Mucosa of gallbladder (tissue), 1 donor: ENCODE results near the gene TOP2B. TPM values are rescaled to one million over a fixed set of nuclear protein-coding genes. Genes with fewer than 3 reads are reported as not detected.

Experiments used
- DNase-seq: peaks from one replicate; pipeline ENCODE4 v3.0.0-alpha.2; 2020; ENCODE audit warnings: low spot score
- total RNA-seq: library from RNA; stranded (reverse); gene quantifications from one replicate; pipeline ENCODE4 v1.2.1, GENCODE V29; 2021
- donor health status: DM: no; HTN: no; CAD: no.

Gene TOP2B
- total RNA-seq, 1 donor from 2014 or later = 91.7 TPM

- no peak for DNase-seq
Measured at GRCh38 chr3:25618028-25618427, 46.7 kb downstream of the TOP2B start.

DNA sequence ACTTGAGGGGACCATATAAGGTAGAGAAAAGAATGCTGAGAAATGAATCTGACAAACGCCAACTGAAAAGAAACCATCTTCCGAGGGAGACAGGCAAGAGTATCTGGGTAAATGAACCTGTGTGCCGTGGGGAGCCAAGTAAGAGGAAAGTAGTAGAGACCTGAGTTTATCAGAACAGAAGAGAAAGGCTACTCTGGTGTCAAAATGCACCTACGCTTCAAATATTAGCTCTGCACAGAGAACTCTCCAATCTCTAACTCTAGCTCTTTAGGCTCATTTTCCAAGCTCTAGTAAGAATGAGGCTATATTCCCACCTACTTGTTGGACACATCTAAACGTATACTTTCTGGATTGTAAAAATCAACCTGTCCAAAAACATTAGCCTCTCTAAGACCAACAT is 53.5 kb downstream of the TOP2B start:
- no peak for DNase-seq

DNA sequence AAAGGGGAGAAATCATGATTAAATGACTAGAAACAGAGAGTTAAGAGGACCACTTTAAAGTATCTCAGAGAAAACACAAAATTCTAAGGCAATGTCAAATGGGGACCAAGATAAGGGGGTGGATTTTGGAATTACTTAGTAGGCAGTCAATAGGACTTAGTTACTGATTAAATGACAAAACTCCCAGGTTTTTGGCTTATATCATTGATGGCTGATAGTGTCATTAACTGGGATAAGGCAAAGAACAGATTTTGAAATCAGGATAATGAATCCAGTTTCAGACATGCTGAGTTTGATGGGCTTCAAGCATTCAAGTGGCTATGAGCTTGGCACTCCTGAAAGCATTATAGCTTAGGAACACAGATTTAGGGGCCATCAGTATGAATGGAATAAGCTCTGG is 53.9 kb downstream of the TOP2B start:
- no peak for DNase-seq

DNA sequence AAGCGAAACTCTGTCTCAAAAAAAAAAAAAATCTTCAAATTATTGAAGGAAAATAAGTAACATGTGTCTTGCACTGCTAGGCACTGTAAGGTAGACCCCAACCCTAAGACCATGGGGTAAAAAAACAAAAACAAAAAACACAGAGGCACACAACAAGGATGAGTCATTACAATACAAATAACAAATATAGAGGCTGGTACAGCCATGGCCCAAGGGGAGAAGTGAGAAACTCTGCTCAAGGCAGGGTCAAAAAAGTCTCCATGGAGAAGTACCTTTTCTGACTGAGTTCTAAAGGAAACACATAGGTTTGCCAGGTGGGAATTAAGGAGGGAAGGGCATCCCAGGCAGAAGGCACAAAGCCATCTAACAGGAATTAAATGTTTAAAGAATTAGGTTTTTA is 54.5 kb downstream of the TOP2B start:
- no peak for DNase-seq

DNA sequence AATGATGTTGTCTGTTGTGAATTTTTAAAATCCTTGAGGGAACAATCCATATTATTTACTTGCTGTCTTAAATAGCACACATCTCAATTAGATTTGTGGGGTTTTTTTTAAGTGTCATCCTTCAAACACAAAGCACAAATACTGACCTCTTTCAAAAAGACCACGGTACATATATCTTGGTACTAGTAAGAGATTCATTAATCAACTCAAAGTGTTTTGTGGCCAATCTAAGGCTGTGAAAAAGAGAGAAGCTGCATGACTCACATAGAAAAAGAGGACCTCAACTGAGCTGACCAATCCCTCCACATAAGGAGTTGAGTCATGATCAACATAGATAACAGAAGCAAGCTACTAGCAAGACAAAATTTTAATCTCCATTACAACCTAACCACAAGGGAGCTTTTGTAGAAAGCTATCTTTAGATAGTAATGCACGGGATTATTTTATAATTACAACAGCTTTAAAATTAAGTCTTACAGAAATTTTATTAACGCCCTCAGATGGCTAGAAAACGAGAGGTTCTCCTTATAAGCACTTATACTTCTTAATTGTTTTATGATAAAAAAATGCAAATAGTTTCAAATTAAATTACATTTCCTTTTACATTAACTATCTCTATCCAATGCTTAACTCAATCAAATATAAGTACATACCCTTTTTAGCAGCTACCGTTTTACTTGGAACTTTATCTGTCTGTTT is 60.5 kb downstream of the TOP2B start:
- DNase-seq = no peak

GRCh38 chr3:25603703-25604102 is 61.0 kb downstream of the TOP2B start:
- no peak for DNase-seq

DNA sequence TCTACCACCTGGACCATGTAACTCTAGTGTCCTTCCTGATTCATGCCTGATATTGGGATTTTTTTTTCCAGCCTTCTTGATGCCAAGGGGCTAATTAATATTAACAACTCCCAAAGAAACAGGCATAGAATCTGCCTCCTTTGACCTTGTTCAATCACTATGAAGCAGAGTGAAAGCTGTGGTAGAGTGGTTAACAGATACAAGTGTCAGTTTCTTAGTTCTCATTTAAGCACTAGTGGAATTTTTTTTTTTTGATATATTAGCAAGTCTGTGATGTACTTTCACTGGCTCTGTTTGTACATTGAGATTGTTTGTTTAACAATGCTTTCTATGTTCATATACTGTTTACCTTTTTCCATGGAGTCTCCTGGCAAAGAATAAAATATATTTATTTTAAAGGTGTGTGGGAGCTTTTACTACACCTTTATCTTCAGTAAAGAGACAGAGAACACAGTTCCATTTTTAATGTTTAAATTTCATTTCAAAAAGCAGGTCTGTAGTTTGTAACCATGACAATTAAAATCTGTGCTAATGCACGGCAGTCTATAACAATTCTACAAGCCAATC is 67.1 kb downstream of the TOP2B start:
- no peak for DNase-seq

DNA sequence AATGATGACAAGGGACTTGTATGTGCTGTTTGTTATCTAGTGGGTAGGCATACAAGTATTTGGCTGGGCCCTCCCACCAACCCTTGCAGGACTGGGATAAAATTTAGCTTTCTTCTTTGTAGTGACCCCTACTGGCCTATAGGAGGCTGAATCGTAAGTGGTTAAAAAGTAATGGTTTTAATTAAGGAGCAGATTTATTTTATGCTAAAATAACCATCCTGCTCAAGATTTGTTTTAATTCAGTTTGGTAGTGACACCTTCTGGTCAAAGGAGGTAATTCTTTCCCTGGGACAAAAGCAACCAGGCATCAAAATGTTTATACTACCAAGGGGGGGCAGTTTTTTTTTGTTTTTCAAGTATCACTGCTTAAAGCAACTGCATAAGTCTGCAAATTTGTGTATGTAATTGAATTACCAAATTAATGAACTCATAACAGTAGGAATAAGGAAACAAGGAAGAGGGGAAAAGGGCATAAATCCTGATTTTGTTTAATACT is 70.7 kb downstream of the TOP2B start:
- no peak for DNase-seq

DNA sequence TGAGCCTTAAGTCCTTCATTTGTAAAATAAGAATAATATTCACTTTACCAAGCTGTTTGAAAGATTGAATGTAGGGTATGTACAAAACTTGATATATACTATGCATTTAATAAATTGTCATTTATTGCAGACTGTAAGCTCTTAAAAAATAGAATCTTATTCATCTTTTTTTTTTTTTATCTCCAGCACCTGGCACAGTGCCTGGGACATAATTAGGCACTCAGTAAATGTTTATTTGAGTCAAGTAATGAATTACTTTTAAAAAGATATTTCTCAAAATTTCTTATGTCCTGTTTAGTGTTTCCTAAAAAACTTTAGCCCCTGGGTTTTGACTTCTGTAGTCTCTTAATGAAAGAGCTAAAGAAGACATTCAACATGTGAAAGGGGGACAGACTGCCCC is 71.7 kb downstream of the TOP2B start:
- DNase-seq = no peak

- no peak for DNase-seq
Measured at GRCh38 chr3:25592510-25592968, 72.2 kb downstream of the TOP2B start.

GRCh38 chr3:25589783-25590258 is 74.9 kb downstream of the TOP2B start:
- DNase-seq = peak; percentile 11

GRCh38 chr3:25589104-25589782 is 75.5 kb downstream of the TOP2B start:
- peak; percentile 5 for DNase-seq

DNA sequence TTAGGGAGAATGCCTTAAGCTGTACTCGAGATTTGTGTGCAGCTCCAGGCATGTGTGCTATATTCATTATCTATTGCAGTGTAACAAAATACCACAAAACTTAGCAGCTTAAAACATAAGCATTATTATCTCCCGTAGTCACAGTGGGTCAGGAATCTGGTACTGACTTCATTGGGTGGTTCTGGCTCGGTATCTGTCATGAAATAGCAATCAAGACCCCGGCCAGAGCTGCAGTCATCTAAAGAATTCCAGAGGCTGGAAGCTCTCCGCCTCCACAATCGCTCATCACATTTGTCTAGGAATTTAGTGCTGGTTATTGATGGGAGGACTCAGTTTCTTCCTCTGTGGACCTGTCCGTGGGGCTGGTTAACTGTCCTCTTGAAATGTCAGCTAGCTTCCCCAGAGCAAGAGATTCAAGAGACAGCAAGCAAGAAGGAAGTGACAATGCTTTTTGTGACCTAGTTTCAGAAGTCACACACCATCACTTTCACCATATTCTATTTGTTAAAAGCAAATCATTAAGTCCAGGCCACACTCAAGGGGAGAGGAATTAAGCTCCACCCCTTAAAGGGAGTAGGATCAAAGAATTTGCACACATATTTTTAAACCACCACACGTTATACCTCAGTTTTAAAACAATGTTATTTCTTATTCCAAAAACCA is 76.1 kb downstream of the TOP2B start:
- peak; percentile 3 for DNase-seq

DNA sequence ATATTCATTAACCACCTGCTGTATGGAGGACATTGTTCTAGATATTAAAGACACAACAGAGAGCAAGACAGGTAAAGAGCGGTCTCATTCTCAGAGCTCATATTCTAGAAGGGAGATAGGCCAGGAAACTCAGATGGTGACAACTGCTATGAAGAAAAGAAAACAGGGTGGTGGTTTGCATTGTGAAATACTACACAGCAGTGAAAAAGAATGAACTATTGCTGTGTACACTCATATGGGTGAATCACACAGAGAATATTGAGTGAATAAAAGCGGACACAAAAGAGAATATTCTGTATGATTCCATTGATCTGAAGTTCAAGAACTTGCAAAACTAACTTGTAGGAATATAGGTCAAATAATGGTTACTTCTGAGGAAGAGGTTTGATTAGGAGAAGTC is 76.7 kb downstream of the TOP2B start:
- DNase-seq = no peak

DNA sequence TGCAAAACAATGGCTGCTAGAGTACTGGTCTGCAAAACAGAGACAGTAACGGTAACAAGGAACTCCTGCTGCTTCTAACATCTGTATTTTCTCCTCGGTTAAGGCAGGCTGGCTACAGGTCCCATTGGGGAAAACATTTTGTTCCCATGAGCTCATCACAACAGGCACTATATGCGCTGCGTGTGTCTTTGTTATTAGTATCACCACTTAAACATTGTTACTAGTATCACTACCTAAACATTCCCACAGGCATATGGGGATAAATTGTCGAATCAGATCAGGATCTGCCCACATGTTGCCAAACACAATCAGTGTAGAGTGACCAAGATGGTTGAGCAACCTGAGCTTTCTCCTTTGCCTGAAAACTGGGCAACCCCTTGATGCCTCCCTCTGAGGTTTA is 77.2 kb downstream of the TOP2B start:
- DNase-seq = peak; percentile 4

DNA sequence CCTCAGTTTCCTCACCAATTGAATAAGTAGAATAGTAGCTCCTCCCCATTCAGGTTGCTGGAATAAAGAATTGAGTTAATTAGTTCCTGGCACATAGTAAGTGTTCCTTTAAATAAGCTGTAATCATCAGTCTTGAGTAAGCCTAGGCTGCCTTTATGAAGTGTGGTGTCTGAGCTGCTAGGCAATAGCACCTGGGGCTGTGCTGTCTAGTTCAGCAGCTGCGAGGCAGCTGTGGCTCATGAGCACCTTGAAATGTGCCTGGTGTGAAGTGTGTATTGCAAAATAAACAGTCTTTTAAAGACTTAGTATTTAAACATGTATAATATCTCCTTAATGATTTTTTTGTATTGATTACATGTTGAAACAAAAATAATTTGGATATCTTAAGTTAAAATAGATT is 77.6 kb downstream of the TOP2B start:
- DNase-seq = no peak

DNA sequence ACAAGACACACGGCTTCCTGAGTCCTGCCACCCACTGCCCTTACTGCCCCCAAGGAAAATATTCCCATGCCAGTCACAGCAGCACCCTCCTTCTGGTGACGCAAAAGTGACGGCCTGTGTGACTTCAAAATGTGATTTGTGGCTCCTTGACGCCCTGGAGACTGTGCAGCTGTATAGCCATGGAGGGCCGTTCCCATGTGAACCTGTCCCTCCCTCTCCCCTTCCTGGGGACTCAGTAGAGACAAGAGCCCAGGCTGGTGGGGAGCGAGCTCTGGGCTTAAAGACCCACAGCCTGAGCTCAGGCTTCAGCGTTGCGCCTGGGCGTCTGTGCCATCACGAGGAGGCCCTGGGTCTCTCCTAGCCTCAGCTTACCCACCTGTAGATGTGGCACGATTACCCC is 78.2 kb downstream of the TOP2B start:
- no peak for DNase-seq

- DNase-seq = no peak
Measured at GRCh38 chr3:25586167-25586505, 78.6 kb downstream of the TOP2B start.

- peak; percentile 9 for DNase-seq
Measured at GRCh38 chr3:25585361-25586166, 79.1 kb downstream of the TOP2B start.

DNA sequence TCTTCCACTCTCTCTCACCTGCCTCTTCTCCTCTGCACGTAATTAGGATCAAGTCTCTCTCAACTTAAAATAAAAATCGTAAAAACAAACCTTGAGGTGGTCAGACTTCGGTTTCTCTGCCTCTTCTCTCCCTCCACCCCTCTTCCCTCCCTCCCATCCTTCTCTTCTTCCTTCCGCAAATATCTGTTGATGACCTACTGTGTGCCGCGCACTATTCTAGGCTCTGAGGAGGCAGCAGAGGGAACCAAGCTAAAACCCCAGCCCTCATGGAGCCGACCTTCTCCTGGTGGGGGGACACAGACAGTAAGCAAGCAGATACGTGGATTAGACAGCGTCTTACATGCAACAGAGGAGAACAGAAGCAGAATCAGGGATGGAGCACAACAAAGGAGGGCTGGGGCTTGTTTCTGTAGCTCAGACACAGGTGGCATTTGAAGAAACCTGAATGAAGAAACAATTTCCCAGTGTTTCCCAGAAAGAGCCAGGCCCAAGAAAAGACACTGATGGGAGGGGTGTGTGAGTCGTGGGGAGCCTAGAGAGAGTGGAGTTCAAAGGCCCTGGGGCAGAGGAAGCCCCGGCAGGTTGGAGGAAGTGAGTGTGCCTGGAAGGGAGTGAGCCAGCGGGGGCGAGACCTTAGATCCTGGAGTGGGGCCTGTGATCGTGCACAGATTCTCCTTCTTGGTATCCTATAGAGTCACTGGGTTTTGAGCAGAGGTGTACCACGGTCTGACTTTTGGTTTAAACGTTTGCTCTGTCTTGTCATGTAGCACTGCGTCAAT is 80.5 kb downstream of the TOP2B start:
- DNase-seq = peak; percentile 5

DNA sequence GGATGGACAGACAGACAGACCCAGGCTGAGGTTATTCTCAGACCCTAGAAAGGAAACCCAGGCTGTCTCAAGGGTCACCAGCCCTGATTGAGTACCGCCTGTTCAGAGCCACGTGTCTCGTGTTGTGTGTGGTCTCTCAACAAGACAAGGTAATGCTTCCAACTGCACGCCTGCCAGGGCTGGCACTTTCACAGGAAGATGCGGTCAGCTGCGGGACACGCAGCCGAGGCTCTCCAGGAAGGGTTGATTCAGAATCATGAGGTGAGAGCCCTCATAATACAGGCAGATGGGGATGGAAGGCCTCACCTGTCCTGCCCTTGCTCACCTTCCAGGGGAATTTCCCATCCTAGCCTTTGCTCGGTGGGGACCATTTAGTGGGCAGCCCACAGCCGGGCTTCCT is 81.4 kb downstream of the TOP2B start:
- peak; percentile 6 for DNase-seq
